GM12873 (cell line): ENCODE measurements around the gene PFKM.

Experiments used
- CTCF ChIP-seq: IDR thresholded peaks from 2 replicates; pipeline ENCODE4 v1.5.1; 2012; ENCODE audit warnings: low read depth, mild to moderate bottlenecking, moderate library complexity, low read length, control low read depth; ENCODE audit not compliant: insufficient read depth; ENCODE audit errors: missing control alignments

Gene PFKM

GRCh38 chr12:48185181-48185919 lies 66.2 kb downstream of the PFKM start:
- no peak for TF ChIP-seq CTCF

- no peak for TF ChIP-seq CTCF
Observed at GRCh38 chr12:48187916-48188695, 68.9 kb downstream of the PFKM start.

GRCh38 chr12:48189331-48190125 lies 70.4 kb downstream of the PFKM start:
- TF ChIP-seq CTCF, result peak; percentile 84

GRCh38 chr12:48191096-48191495 lies 71.9 kb downstream of the PFKM start:
- TF ChIP-seq CTCF, result no peak

- no peak for TF ChIP-seq CTCF
Observed at GRCh38 chr12:48192861-48193260, 73.7 kb downstream of the PFKM start.

- TF ChIP-seq CTCF, result no peak
Observed at GRCh38 chr12:48193623-48194022, 74.5 kb downstream of the PFKM start.

- TF ChIP-seq CTCF, result no peak
Observed at GRCh38 chr12:48194799-48195201, 75.6 kb downstream of the PFKM start.
